HEK293T (cell line): Measurements from ENCODE around the gene SKIC2.
A peak's percentile ranks its signal among the peaks of the same experiment; 100 is the strongest.
"Not testable (repeated sequence)": the region's sequence is repeated elsewhere in the genome, so short reads cannot be mapped to it uniquely, and the experiment has no call there.

Source experiments
- CTCF ChIA-PET: fragments of 350-600 bp; formaldehyde crosslinking; extraction: SDS; loops from one replicate; lab custom pipeline; 2021; ENCODE audit warnings: antibody characterized with exemption, inconsistent platforms; lab: Yijun Ruan, JAX
- POLR2A ChIA-PET: fragments of 350-600 bp; formaldehyde crosslinking; extraction: SDS; loops from one replicate; lab custom pipeline; 2020; ENCODE audit warnings: antibody characterized with exemption, inconsistent platforms; lab: Yijun Ruan, JAX
- DNase-seq: peaks from one replicate; pipeline ENCODE4 v3.0.0; 2012; ENCODE audit warnings: mixed read lengths; ENCODE audit errors: extremely low spot score
- ARNT ChIP-seq: fragments of 450-650 bp; IDR thresholded peaks from 2 replicates; pipeline ENCODE4 v1.6.1; 2017; ENCODE audit warnings: mild to moderate bottlenecking
- BHLHE40 ChIP-seq: fragments of 450-650 bp; IDR thresholded peaks from 2 replicates; pipeline ENCODE4 v1.6.1; 2016; ENCODE audit warnings: mild to moderate bottlenecking, moderate library complexity, borderline replicate concordance
- CTBP1 ChIP-seq: fragments of 450-650 bp; IDR thresholded peaks from 2 replicates; pipeline ENCODE4 v1.6.1; 2016; ENCODE audit warnings: borderline replicate concordance
- ELF4 ChIP-seq: fragments of 450-650 bp; IDR thresholded peaks from 2 replicates; pipeline ENCODE4 v1.6.1; 2017; ENCODE audit warnings: antibody characterized with exemption
- FOXA1 ChIP-seq: fragments of 450-650 bp; IDR thresholded peaks from 2 replicates; pipeline ENCODE4 v1.6.1; 2016; ENCODE audit warnings: mild to moderate bottlenecking
- FOXK2 ChIP-seq: fragments of 450-650 bp; IDR thresholded peaks from 2 replicates; pipeline ENCODE4 v1.6.1; 2016; ENCODE audit warnings: mild to moderate bottlenecking
- FOXM1 ChIP-seq: fragments of 450-650 bp; IDR thresholded peaks from 2 replicates; pipeline ENCODE4 v1.6.1; 2017; ENCODE audit warnings: mild to moderate bottlenecking, borderline replicate concordance
- HDGF ChIP-seq: fragments of 450-650 bp; IDR thresholded peaks from 2 replicates; pipeline ENCODE4 v1.6.1; 2017; ENCODE audit warnings: antibody characterized with exemption, borderline replicate concordance
- L3MBTL2 ChIP-seq: fragments of 450-650 bp; conservative IDR thresholded peaks from 2 replicates; pipeline ENCODE4 v1.6.1; 2016; ENCODE audit warnings: mild to moderate bottlenecking
- LEF1 ChIP-seq: fragments of 450-650 bp; IDR thresholded peaks from 2 replicates; pipeline ENCODE4 v1.6.1; 2017; ENCODE audit warnings: mild to moderate bottlenecking, borderline replicate concordance
- NFRKB ChIP-seq: fragments of 450-650 bp; IDR thresholded peaks from 2 replicates; pipeline ENCODE4 v1.6.1; 2016; ENCODE audit warnings: mild to moderate bottlenecking, moderate library complexity
- SP1 ChIP-seq: fragments of 450-650 bp; IDR thresholded peaks from 2 replicates; pipeline ENCODE4 v1.6.1; 2017
- SUZ12 ChIP-seq: fragments of 450-650 bp; IDR thresholded peaks from 2 replicates; pipeline ENCODE4 v1.6.1; 2016; ENCODE audit warnings: mild to moderate bottlenecking
- TARDBP ChIP-seq: fragments of 450-650 bp; IDR thresholded peaks from 2 replicates; pipeline ENCODE4 v1.6.1; 2016
- ZNF384 ChIP-seq: fragments of 450-650 bp; IDR thresholded peaks from 2 replicates; pipeline ENCODE4 v1.6.1; 2016
- TF ChIP-seq, protein P1 (sequence below): fragments of 450-650 bp; IDR thresholded peaks from 2 replicates; pipeline ENCODE4 v1.6.1; 2016

Gene SKIC2

DNA sequence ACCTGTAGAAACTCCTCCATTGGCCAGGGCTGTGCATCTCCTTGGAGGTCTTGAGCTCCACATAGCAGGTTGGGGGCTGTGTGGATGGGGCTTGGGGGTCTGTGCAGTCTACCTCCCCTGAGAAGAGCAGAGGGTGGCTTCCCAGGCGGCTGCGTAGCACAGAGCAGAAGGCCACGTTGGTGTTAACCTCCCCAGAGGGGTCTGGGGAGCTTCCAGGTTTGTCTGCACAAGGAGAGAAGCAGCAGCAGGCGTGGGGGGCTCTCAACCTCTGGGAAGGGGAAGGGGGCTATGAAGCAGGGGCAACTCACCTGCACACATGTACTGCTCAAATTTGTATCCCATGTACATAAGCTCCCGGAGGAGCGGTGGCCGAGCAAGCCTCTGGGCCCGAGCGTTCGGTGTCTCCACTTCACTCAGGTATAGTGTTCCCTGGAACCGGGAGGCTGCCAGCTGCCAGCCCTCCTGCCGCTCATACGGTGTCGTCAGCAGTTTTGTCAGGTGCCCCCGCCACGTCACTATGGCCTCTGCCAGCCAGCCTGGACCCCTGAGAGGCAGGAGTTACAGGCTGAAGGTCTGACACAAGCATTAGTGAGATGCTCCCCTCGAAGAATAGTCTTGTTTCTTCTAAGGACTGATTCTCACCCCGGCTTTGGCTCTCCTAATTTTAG, 11.8 kb downstream of the SKIC2 start:
- DNase-seq = no peak
- CTCF ChIA-PET = interaction anchor here (1.1 kb wide), 1 partner anchor 11 kb away, joined by 3 read pairs; the partner anchor contains the start of gene SKIC2
- no peak for TF ChIP-seq TARDBP
- no peak for TF ChIP-seq L3MBTL2
- POLR2A ChIA-PET = interaction anchor here (0.8 to 7.0 kb wide), 9 partner anchors 11 to 268 kb away, joined by 3 to 84 read pairs (median 6); partner anchors contain the start of genes ABHD16A, AGPAT1, EHMT2 and NELFE

DNA sequence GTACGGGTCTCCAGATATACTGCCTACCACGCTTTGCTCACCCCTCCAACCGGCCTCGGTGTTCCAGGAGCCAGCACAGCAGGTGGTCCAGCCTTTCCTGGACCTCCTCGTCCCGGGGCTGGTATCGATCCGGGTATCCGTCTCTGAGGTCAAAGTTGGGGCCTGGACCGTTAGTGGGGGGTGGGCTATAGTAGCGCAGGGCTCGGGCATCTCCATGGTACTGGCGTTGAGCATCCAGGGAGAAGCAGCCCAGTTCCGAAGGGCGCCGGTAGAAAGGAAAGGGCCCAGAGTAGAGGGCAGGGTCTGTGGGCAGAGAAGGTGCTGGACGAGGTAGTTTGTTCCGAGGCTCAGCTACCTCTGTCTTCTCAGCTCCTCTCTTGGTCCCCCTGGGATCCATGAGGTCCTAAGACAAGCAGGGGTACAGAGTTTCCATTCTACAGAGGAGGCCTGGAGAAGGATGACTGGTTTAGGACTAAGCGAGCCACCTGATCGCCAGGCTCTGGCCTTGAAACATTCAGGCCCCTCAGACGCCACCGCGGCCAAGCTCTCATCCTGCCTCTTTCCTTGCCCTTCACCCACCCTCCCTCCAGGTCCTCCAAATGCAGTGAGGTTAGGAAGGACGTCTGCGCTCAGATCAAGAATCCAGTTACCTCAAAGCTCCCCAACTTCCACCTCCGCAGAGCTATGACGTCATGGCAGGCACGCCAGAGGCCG, 12.5 kb downstream of the SKIC2 start:
- ChIA-PET POLR2A (interaction anchor here (0.8 to 7.0 kb wide), 15 partner anchors 9 to 430 kb away, joined by 3 to 84 read pairs (median 5); partner anchors contain the start of genes AGPAT1, BAG6, DDX39B and EHMT2), CTCF (no interaction called here)
- TF ChIP-seq CTBP1 = peak; percentile 73; the same call in 1 of the 2 replicates
- no peak for TF ChIP-seq BHLHE40
- no peak for TF ChIP-seq TARDBP
- TF ChIP-seq FOXA1 = no peak
- no peak for TF ChIP-seq ARNT
- TF ChIP-seq SUZ12 = no peak
- TF ChIP-seq FOXM1 = no peak
- DNase-seq = no peak

DNA sequence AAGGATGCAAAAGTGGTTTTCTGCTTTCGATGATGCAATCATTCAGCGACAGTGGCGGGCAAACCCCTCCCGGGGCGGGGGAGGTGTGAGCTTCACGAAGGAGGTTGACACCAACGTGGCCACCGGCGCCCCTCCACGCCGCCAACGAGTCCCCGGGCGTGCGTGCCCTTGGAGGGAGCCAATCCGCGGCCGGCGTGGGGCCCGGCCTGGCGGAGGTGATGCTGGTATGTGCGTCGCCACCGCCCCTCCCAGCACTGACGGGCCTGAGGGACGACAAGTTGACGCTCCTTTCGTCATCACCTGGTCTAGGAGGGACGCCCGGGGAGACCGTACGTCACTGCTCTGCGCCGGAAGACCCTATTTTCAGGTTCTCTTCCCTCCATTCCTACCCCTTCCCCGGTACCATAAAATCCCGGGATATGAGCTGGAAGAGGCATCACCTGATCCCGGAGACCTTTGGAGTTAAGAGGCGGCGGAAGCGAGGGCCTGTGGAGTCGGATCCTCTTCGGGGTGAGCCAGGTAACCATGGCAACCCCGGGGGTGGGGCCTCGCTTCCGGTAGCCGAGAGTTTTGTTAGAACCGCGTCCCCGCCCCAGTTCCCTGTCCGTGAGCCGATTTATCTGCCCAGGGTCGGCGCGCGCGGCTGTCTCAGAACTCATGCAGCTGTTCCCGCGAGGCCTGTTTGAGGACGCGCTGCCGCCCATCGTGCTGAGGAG, 13.2 kb downstream of the SKIC2 start, which contains the start of gene DXO:
Gene DXO (minus strand): TSS at position 146 of the 716 bp plus-strand sequence. CDS start 463 bp downstream, outside the sequence.
- DNase-seq = peak; percentile 95
- POLR2A ChIA-PET = interaction anchor here (0.8 to 7.0 kb wide), 14 partner anchors 8 to 431 kb away, joined by 3 to 84 read pairs (median 6); partner anchors contain the start of genes AGPAT1, BAG6, DDX39B and EHMT2
- TF ChIP-seq ARNT (no peak), ELF4 (peak; percentile 45; the same call in 1 of the 2 replicates), FOXA1 (no peak), L3MBTL2 (peak; percentile 95), FOXK2 (no peak), HDGF (no peak), SP1 (no peak), TARDBP (peak; percentile 97)
- TF ChIP-seq, protein P1, sequence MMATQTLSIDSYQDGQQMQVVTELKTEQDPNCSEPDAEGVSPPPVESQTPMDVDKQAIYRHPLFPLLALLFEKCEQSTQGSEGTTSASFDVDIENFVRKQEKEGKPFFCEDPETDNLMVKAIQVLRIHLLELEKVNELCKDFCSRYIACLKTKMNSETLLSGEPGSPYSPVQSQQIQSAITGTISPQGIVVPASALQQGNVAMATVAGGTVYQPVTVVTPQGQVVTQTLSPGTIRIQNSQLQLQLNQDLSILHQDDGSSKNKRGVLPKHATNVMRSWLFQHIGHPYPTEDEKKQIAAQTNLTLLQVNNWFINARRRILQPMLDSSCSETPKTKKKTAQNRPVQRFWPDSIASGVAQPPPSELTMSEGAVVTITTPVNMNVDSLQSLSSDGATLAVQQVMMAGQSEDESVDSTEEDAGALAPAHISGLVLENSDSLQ = peak; percentile 66
- CTCF ChIA-PET = no interaction called here

DNA sequence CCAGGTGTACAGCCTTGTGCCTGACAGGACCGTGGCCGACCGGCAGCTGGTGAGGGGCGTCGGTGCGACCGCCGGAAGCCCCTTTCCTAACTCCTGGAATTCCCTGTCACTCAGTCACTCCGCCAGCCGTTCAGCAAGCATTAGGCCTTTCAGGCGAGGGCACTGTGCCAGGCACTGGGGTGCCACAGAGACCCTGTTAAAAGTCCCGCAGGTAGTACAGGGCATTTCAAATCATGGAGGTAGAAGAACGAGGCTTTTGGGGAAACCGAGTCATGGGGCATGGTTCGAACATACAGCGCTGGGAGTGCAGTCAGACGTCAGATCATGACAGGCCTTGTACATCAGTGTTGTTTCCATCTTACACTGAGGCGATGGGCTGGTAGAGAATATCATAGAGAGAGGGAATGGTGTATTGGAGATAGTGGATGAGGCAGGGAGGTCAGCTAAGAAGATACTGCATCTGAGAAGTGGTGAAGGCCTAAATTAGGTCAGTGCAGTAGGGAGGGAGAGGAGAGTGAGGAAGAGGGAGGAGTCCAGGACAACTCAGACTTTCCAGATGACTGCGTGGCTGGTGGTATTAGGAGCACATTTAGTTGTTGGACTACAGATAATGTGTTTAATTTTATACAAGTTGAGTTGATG, 13.9 kb downstream of the SKIC2 start:
- CTCF ChIA-PET = no interaction called here
- POLR2A ChIA-PET = interaction anchor here (1.2 to 7.0 kb wide), 8 partner anchors 7 to 320 kb away, joined by 3 to 84 read pairs (median 6); partner anchors contain the start of genes BAG6, LSM2, NELFE and SKIC2
- TF ChIP-seq, protein P1 = peak; percentile 63
- TF ChIP-seq ZNF384 = no peak
- DNase-seq = no peak

DNA sequence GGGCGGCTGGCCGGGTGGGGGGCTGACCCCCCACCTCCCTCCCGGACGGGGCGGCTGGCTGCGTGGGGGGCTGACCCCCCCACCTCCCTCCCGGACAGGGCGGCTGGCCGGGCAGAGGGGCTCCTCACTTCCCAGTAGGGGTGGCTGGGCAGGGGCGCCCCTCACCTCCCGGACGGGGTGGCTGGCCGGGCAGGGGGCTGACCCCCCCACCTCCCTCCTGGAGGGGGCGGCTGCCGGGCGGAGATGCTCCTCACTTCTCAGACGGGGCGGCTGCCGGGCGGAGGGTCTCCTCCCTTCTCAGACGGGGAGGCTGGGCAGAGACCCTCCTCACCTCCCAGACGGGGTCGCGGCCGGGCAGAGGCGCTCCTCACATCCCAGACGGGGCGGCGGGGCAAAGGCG, 17.1 kb downstream of the SKIC2 start:
- CTCF ChIA-PET = interaction anchor here (0.7 kb wide), 1 partner anchor 56 kb away, joined by 7 read pairs; no protein-coding TSS in a partner anchor

DNA sequence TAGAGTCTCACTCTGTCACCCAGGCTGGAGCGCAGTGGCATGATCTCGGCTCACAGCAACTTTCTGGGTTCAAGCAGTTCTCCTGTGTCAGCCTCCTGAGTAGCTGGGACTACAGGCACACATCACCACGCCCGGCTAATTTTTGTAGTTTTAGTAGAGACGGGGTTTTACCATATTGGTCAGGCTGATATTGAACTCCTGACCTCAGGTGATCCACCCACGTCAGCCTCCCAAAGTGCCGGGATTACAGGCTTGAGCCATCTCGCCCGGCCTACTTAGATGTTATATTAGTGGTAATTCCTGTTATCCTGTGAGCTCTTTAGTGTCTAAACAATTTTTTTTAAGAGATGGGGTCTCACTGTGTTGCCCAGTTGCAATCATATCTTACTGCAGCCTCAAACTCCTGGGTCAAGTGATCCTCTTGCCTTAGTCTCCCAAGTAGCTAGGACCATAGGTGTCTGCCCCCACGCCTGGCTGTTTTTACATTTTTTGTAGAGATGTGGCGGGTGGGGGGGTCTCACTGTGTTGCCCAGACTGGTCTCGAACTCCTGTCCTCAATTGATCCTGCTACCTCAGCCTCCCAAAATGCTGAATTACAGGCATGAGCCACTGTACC, 18.9 kb downstream of the SKIC2 start:
- TF ChIP-seq, protein P1 = no peak
- no peak for TF ChIP-seq NFRKB
- no peak for TF ChIP-seq ELF4
- no peak for TF ChIP-seq ARNT
- no peak for TF ChIP-seq BHLHE40
- TF ChIP-seq SUZ12 = no peak
- TF ChIP-seq LEF1 = no peak
- TF ChIP-seq CTBP1 = no peak
- no peak for TF ChIP-seq FOXA1
- TF ChIP-seq L3MBTL2 = no peak
- no peak for TF ChIP-seq TARDBP
- no peak for TF ChIP-seq HDGF
- TF ChIP-seq SP1 = no peak
- no peak for TF ChIP-seq FOXM1
- no peak for TF ChIP-seq ZNF384
- TF ChIP-seq FOXK2 = no peak
- POLR2A ChIA-PET = no interaction called here
- CTCF ChIA-PET = interaction anchor here (0.7 kb wide), 1 partner anchor 126 kb away, joined by 4 read pairs; no protein-coding TSS in a partner anchor
- no peak for DNase-seq

More for the DNA sequence above, 17.1 kb downstream of the SKIC2 start:
- POLR2A ChIA-PET, DNase-seq: not testable (repeated sequence)
